ENCODE data around the gene CENPA.

DNA sequence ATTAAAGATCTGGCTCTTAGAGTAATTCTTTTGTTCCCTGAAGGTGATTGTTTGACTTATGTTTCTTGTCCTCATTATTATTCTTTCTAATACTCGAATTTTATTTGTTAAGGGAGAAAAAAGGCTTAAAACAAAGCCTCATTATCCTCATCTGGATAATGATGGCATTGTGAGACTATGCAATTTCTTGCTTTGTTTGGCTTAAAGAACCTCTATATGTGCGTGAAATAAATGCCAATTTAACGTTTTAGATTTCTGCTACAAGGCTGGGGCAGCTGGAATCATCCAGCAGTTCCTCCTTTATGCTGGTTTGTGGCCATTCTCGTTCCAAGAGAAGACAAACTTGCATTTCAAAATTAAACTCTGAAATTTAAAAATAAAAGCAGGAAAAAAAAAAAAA is 57.2 kb downstream of the CENPA start:
- TF ChIP-seq, protein P1, sequence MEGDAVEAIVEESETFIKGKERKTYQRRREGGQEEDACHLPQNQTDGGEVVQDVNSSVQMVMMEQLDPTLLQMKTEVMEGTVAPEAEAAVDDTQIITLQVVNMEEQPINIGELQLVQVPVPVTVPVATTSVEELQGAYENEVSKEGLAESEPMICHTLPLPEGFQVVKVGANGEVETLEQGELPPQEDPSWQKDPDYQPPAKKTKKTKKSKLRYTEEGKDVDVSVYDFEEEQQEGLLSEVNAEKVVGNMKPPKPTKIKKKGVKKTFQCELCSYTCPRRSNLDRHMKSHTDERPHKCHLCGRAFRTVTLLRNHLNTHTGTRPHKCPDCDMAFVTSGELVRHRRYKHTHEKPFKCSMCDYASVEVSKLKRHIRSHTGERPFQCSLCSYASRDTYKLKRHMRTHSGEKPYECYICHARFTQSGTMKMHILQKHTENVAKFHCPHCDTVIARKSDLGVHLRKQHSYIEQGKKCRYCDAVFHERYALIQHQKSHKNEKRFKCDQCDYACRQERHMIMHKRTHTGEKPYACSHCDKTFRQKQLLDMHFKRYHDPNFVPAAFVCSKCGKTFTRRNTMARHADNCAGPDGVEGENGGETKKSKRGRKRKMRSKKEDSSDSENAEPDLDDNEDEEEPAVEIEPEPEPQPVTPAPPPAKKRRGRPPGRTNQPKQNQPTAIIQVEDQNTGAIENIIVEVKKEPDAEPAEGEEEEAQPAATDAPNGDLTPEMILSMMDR (IDR thresholded peaks at IDR 0.05) = no peak
- TF ChIP-seq POLR2A (IDR thresholded peaks at IDR 0.05) = no peak
